Transverse colon (tissue), 4 donors: Measurements from ENCODE around the gene HOXA10.

Source experiments
- EP300 ChIP-seq: sonication (generic); formaldehyde crosslinking; IDR thresholded peaks from one replicate; pipeline ENCODE4 v1.6.1; 2017; ENCODE audit warnings: antibody characterized with exemption, low read depth
- POLR2AphosphoS5 ChIP-seq, 3 donors: sonication (generic); formaldehyde crosslinking; IDR thresholded peaks; one replicate each; pipeline ENCODE4 v1.6.1; 2016; ENCODE audit warnings: antibody characterized with exemption in 3 of 3
- TF ChIP-seq, protein P1 (sequence below), 5 experiments: fragments of 200-600 bp in 3 of 5; fragments of 450-650 bp in 2 of 5; sonication (generic) in 3 of 5; IDR thresholded peaks; 1 replicate in 2 of 5; 2 replicates in 3 of 5; pipeline ENCODE4 v1.5.1; 2016 to 2017; ENCODE audit warnings: antibody characterized with exemption in 5 of 5, inconsistent platforms in 3 of 5, mild to moderate bottlenecking in 2 of 5, moderate library complexity in 1 of 5

DNA sequence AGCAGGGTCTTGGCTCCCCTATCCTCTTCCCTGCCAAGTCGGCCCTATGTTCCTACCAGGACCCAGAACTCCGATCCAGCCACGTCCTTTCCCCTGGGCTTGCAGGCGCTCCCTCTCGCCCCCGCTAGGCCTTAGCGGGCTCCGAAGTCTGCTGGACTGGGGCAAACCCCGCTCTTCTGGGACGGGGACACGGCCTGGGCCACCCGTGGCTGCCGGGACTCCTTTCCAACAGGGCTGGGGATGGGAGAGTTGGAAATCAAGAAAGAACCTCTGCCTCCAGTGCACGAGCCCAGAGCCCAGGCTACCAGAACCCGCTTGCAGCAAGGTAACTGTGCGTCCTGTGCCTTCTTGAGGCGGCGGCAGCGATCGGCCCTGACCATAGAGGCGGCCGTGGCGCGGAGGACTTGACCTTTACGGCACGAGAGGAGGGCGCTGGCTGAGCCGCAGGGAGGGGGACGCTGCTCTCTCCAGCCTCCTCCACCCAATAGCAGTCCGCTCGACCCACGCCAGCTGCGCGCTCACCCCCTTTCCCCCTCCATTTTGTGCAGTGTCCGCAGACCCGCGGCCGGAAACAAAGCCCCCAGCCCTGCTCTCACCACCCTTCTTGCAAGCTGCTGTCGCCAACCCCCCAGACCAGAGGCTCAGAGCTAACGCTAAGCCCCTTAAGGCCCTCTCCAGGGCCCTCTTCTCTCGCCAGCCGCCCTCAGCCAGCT is 17.9 kb upstream of the HOXA10 start:
- TF ChIP-seq, protein P1, sequence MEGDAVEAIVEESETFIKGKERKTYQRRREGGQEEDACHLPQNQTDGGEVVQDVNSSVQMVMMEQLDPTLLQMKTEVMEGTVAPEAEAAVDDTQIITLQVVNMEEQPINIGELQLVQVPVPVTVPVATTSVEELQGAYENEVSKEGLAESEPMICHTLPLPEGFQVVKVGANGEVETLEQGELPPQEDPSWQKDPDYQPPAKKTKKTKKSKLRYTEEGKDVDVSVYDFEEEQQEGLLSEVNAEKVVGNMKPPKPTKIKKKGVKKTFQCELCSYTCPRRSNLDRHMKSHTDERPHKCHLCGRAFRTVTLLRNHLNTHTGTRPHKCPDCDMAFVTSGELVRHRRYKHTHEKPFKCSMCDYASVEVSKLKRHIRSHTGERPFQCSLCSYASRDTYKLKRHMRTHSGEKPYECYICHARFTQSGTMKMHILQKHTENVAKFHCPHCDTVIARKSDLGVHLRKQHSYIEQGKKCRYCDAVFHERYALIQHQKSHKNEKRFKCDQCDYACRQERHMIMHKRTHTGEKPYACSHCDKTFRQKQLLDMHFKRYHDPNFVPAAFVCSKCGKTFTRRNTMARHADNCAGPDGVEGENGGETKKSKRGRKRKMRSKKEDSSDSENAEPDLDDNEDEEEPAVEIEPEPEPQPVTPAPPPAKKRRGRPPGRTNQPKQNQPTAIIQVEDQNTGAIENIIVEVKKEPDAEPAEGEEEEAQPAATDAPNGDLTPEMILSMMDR (IDR thresholded peaks at IDR 0.05): peak in 1 of 5 experiments; percentile 30
- TF ChIP-seq EP300 (no peak), POLR2AphosphoS5 (IDR thresholded peaks at IDR 0.05) (peak; percentile 27 to 70 (median 40))
